Occipital lobe (tissue), 3 donors: ENCODE measurements around the gene KIAA1671. TPM values are rescaled to one million over a fixed set of nuclear protein-coding genes. Genes with fewer than 3 reads are reported as not detected.
"Not testable (repeated sequence)": the region's sequence is repeated elsewhere in the genome, so short reads cannot be mapped to it uniquely, and the experiment has no call there.

Experiments
- DNase-seq: peaks from one replicate; lab custom pipeline; 2025; lab: John Stamatoyannopoulos, UW
- small RNA-seq: library from RNA; depleted of rRNA; stranded (forward); fragments of <200 nt; gene quantifications from one replicate; pipeline ENCODE3, GENCODE V24; 2014
- total RNA-seq: library from RNA; depleted of rRNA; stranded (reverse); fragments of >200 nt; gene quantifications from one replicate; pipeline ENCODE4 v1.2.3, GENCODE V29; 2014

The KIAA1671 gene
- total RNA-seq, 1 donor from 2014 or later = 5.0 TPM

DNA sequence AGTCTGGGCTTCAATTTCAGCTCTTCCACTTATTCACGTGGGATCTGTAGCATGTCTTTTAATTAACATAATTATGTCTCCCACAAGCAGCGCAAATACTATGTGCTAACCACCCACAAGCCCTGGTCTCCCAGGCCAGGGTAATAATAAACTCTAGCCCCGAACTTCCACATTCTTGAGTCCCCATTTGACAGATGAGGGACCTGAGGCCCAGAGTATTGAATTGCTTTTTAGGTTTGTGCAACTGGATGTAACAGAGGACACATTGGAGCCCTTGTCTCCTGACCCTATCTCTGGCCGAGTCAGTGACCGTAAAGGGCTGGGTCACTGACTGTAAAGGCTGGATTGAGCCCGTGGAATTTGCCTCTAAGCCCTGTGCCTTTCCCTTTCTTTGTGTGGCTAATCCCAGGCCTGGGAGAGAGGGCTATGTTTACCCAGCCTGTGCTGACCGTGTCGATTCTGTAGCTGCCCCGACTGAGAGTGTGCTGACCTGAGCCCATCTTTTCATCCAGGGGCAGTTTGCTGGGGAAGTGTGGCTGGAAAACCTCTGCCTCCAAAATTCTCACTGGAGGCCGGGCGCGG lies 270.8 kb downstream of the KIAA1671 start:
- no peak for DNase-seq

DNA sequence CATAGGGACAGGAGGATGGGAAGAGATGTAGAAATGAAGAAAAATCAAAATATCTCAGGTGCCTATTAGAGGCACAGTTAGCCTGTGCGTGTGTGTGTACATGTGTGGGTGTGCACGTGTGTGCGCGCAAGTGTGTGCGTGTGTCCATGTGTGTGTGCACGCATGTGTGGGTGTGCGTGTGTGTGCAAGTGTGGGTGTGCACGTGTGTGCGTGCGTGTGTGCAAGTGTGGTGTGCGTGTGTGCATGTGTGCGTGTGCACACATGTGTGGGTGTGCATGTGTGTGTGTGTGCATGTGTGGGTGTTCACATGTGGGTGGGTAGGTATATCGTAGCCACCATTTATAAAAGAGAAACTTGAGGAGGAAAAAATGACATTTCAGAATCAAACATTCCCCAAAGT lies 276.3 kb downstream of the KIAA1671 start:
- no peak for DNase-seq

- not testable (repeated sequence) for DNase-seq
These were observed 278.2 kb downstream of the KIAA1671 start for GRCh38 chr22:25230760-25231159.

DNA sequence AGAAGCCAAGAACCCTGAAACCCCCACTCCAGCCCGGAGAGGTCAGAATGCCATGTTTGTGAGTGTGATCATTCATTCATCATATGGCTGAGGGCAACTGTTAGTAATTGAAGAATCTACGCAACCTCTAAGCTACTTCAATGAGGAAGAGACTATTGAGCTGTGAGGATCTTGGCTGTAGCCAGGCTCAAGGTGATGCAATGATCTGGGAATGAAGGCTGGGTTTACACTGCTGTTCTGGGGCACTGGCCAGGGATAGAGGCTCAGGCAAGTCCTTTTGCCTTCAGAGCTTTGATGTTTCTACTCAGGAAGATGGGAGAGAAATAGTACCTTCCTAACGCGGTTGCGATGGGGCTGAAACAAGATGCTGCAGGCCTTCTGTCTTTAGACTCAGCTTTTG lies 279.8 kb downstream of the KIAA1671 start:
- DNase-seq = no peak

- not testable (repeated sequence) for DNase-seq
These were observed 281.2 kb downstream of the KIAA1671 start for GRCh38 chr22:25233706-25234105.

DNA sequence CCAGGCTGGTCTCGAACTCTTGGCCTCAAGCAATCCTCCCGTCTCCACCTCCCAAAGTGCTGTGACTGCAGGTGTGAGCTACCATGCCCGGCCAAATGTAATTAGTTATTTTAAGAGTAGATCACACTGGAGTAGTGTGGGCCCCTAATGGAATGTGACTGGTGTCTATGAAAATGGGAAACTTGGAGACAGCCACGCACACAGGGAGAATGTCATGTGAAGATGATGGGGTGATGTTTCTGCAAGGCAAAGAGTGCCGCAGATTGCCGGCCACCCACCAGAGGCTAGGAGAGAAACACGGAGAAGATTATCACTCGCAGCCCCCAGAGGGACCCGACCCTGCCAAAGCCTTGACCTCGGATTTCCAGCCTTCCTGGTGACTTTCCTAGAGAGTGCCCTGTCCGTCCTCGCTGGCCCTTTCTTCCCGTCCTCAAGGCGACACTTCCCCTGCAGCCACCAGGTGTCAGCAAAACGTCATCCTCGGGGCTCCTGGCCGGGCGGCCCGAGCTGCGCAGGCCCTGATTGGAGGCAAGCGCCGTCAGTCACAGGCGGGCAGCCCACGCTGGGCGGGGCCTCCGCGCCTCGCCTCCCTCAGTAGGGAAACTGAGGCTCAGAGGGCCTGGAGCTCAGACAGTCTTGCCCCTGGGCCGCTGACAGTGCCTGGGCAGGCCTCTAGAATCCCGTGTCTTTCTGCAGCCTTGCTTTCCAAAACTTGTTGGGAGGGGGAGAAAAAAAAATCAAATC lies 283.2 kb downstream of the KIAA1671 start:
- peak; percentile 29 for DNase-seq

DNA sequence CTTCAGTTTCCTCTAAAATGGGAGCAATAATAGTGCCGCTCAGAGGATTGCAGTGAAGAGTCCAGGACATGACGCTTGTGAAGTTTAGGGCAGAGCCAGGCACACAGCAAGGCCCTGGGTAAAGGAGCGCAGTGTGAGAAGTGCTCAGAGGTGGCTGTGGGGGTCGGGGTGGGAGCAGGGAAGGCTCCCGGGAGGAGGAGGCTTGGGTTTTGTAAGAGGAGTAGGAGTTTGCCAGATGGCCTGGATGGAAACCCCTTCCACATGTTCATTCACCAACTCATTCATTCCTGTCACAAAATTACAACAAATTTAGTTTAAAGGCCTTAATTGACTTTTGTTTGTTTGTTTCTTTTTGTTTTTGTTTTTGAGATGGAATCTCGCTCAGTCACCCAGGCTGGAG lies 283.9 kb downstream of the KIAA1671 start:
- DNase-seq = no peak

DNA sequence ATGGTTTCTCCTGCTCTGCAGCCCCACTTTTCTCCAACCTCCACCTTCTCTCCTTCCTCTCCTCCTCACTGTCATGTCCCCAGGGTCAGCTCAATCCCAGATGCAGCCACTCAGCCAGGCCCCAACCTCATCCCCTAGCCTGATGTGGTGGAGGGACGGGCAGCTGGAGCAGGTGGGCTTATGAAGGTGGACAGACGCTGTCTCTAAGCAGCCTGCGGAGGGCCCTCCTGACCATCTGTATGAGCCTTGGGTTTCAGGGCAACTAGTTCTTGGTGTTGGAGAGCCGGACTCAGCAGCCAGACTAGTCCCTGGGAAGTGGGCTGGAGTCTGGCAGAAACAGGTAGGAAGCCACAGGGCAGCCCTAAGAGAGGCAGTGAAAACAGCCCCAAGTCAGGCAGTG lies 285.0 kb downstream of the KIAA1671 start:
- no peak for DNase-seq

DNA sequence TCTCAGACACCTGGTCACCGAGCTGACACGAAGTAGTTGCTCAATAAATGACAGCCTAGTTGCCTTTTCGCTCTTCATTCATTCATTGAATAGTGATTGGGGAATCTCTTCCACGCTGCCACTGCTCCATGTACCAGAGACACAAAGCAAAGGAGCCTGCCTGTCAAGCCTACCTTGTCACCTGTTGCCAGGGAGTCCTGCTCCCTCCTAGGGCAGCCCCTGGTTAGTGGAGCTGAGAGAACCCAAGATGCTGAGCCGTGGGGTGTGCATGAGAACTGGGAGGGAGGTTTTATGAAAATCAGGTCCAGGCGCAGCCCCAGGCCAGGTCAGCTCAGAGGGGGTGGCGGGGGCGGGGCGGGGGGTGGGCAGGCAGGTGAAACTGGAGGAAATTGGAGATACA lies 285.5 kb downstream of the KIAA1671 start:
- DNase-seq = not testable (repeated sequence)

Small RNA genes lying within 50 kb of the gene (small RNA-seq; reads per million reads assigned to genes)
- not detected for gene Z99916.2

Other genes starting within 250 kb of the KIAA1671 start
- gene PIWIL3, start 178.0 kb upstream of the KIAA1671 start, total RNA-seq = 0.16 TPM
- gene SGSM1, start 146.5 kb upstream of the KIAA1671 start, total RNA-seq = 11.4 TPM
- gene LHFPL7, start 6.0 kb upstream of the KIAA1671 start, total RNA-seq = not detected
- gene CRYBB3, start 247.1 kb downstream of the KIAA1671 start, total RNA-seq = not detected